T-helper 17 cell (primary cell): ENCODE data around the gene TOR1A. TPM values are rescaled to one million over a fixed set of nuclear protein-coding genes. Genes with fewer than 3 reads are reported as not detected.
A peak's percentile ranks its signal among the peaks of the same experiment; 100 is the strongest.

Experiments used
- ATAC-seq: fragments of 150-1000 bp; cut with Tn5 transposase; 2 replicates; pipeline ENCODE4 v1.10.0; 2021; ENCODE audit warnings: mild to moderate bottlenecking, moderate library complexity
- DNase-seq, 3 donors: peaks; one replicate each; pipeline versions ENCODE4 v3.0.0 to v3.0.0-alpha.2; 2020 to 2021
- H3K9me3 ChIP-seq: one replicate; pipeline ENCODE4 v1.7.0; 2013; ENCODE audit warnings: low read length, mild to moderate bottlenecking; ENCODE audit not compliant: control insufficient read depth, poor library complexity, severe bottlenecking
- H3K27ac Mint-ChIP-seq: one replicate; pipeline ENCODE4 v1.8.0; 2022; ENCODE audit warnings: mild to moderate bottlenecking, moderate library complexity, mixed read lengths
- H3K27me3 Mint-ChIP-seq: one replicate; pipeline ENCODE4 v1.8.0; 2022; ENCODE audit warnings: mixed read lengths
- H3K36me3 Mint-ChIP-seq: one replicate; pipeline ENCODE4 v1.8.0; 2022; ENCODE audit warnings: low read depth, mixed read lengths
- H3K4me1 Mint-ChIP-seq: one replicate; pipeline ENCODE4 v1.8.0; 2022; ENCODE audit warnings: mild to moderate bottlenecking, mixed read lengths
- H3K4me3 Mint-ChIP-seq: one replicate; pipeline ENCODE4 v1.8.0; 2022; ENCODE audit warnings: mild to moderate bottlenecking, moderate library complexity, mixed read lengths
- total RNA-seq, 4 donors: library from RNA in 2 of 4; stranded (reverse) in 2 of 4; gene quantifications; one replicate each; pipeline ENCODE4 v1.2.3 and lab custom pipeline; 2022 to 2026

Gene TOR1A
- total RNA-seq, 2 donors from 2014 or later: 16.7 to 17.2 TPM

GRCh38 chr9:129762985-129763926 lies 60.7 kb downstream of the TOR1A start:
- Mint-ChIP-seq H3K27ac (peak overlapping the region; percentile 16), H3K4me1 (peaks cover under 1% of the 10 kb centered on the region), H3K36me3 (no peaks in the 10 kb centered on the region), H3K27me3 (peaks cover 13% of the 10 kb centered on the region), H3K4me3 (no peak overlapping the region)
- H3K9me3 ChIP-seq: no peaks in the 10 kb centered on the region
- DNase-seq (no peak), ATAC-seq (no peak)

Other genes starting within 250 kb of the TOR1A start
- not detected for gene C9orf50, start 203.0 kb downstream of the TOR1A start, total RNA-seq
- gene NTMT1, start 198.0 kb downstream of the TOR1A start, total RNA-seq: 10 to 100 TPM; 27.0 to 27.8 TPM
- gene ASB6, start 182.0 kb downstream of the TOR1A start, total RNA-seq: 10 to 100 TPM; 21.9 to 28.7 TPM
- gene PRRX2, start 158.5 kb downstream of the TOR1A start, total RNA-seq: not detected
- under 1 TPM in 1 of 2 donors, not detected in 1; 0.15 TPM for gene PTGES, start 71.1 kb downstream of the TOR1A start, total RNA-seq
- 10 to 100 TPM; 13.2 to 18.7 TPM for gene TOR1B, start 21.0 kb downstream of the TOR1A start, total RNA-seq
- 100 to 1,000 TPM in 1 of 2 donors, 10 to 100 TPM in 1; 96.2 to 111 TPM for gene C9orf78, start 11.1 kb upstream of the TOR1A start, total RNA-seq
- gene USP20, start 11.3 kb upstream of the TOR1A start, total RNA-seq: 10 to 100 TPM; 80.7 to 90.0 TPM
- gene FNBP1, start 219.1 kb upstream of the TOR1A start, total RNA-seq: 100 to 1,000 TPM; 219 to 221 TPM
- gene GPR107, start 229.8 kb upstream of the TOR1A start, total RNA-seq: 10 to 100 TPM; 22.1 to 26.2 TPM